Measurements from ENCODE around the gene CDX4. TPM values are rescaled to one million over a fixed set of nuclear protein-coding genes. Genes with fewer than 3 reads are reported as not detected.
"Not testable (repeated sequence)": the region's sequence is repeated elsewhere in the genome, so short reads cannot be mapped to it uniquely, and the experiment has no call there.

CDX4 gene
- total and polyA plus RNA-seq, 4 donors = not detected

DNA sequence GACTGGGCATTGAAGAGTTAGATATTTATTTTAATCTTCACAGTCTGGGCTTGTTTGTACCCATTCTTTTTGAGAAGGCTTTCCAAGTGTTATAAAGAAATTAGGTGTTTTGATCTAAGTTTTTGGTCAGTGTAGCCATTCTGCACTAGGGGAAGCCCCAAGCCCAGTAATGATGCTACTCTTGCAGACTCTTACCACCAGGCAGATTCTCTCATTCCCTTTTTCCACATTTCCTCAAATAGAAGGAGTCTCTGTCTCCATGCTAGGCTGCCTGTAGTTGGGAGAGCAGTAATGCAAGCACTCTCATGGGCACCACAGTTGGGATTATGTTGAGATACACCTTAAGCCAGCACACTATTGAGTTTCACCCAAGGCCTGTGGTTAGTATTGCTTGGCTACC is 21.5 kb downstream of the CDX4 start:
- Histone ChIP-seq H3K27me3 (ENCODE audit: control insufficient read depth, insufficient read depth, low read length) (peaks cover 2% of the 10 kb centered on the region), H3K4me3 (ENCODE audit: low read depth, low read length) (no peak overlapping the region), H3K9me3 (ENCODE audit: control insufficient read depth, insufficient read depth, low read length) (no peaks in the 10 kb centered on the region), H3K4me1 (ENCODE audit: control insufficient read depth, insufficient read depth, low read length) (no peaks in the 10 kb centered on the region), H3K27ac (ENCODE audit: low read depth, low read length) (no peak overlapping the region), H3K36me3 (ENCODE audit: control insufficient read depth, insufficient read depth, low read length) (no peaks in the 10 kb centered on the region)
- no peak for DNase-seq (ENCODE audit: low read depth in 4 of 6, low spot score in 6 of 6)

DNA sequence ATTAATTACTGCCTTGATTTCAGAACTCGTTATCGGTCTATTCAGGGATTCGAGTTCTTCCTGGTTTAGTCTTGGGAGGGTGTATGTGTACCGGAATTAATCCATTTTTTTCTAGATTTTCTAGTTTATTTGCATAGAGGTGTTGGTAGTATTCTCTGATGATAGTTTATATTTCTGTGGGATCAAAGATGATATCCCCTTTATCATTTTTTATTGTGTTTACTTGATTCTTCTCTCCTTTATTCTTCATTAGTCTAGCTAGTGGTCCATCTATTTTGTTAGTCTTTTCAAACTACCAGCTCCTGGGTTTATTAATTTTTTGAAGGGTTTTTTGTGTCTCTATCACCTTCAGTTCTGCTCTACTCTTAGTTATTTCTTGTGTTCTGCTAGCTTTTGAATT is 32.1 kb downstream of the CDX4 start:
- no peaks in the 10 kb centered on the region for H3K36me3 ChIP-seq (ENCODE audit: control insufficient read depth, insufficient read depth, low read length)
- no peak overlapping the region for H3K27ac ChIP-seq (ENCODE audit: low read depth, low read length)
- H3K27me3 ChIP-seq (ENCODE audit: control insufficient read depth, insufficient read depth, low read length) = no peaks in the 10 kb centered on the region
- H3K9me3 ChIP-seq (ENCODE audit: control insufficient read depth, insufficient read depth, low read length) = peaks cover 3% of the 10 kb centered on the region
- no peak overlapping the region for H3K4me3 ChIP-seq (ENCODE audit: low read depth, low read length)
- peak in 1 of 6 donors; percentile 46 for DNase-seq (ENCODE audit: low read depth in 4 of 6, low spot score in 6 of 6)
- no peaks in the 10 kb centered on the region for H3K4me1 ChIP-seq (ENCODE audit: control insufficient read depth, insufficient read depth, low read length)
- no CpG with 5 or more reads among the region's 4 CpGs for WGBS (ENCODE audit: insufficient coverage)

DNA sequence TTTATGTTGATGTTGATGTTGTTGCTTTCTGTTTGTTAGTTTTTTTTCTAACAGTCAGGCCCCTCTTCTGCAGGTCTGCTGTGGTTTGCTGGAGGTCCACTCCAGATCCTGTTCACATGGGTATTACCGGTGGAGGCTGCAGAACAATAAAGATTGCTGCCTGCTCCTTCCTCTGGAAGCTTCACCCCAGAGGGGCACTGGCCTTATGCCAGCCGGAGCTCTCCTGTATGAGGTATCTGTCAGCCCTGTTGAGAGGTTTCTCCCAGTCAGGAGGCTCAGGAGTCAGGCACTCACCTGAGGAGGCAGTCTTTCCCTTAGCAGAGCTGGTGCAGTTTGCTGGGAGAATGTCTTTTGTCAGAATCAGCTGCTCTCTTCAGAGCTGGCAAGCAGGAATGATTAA is 34.7 kb downstream of the CDX4 start:
- DNase-seq (ENCODE audit: low read depth in 4 of 6, low spot score in 6 of 6) = no peak
- Histone ChIP-seq H3K27ac (ENCODE audit: low read depth, low read length) (no peak overlapping the region), H3K4me3 (ENCODE audit: low read depth, low read length) (no peak overlapping the region), H3K4me1 (ENCODE audit: control insufficient read depth, insufficient read depth, low read length) (no peaks in the 10 kb centered on the region), H3K27me3 (ENCODE audit: control insufficient read depth, insufficient read depth, low read length) (no peaks in the 10 kb centered on the region), H3K9me3 (ENCODE audit: control insufficient read depth, insufficient read depth, low read length) (peaks cover 3% of the 10 kb centered on the region), H3K36me3 (ENCODE audit: control insufficient read depth, insufficient read depth, low read length) (no peaks in the 10 kb centered on the region)
- 46% methylated on average over 2 of the region's 2 CpGs for WGBS (ENCODE audit: insufficient coverage)

DNA sequence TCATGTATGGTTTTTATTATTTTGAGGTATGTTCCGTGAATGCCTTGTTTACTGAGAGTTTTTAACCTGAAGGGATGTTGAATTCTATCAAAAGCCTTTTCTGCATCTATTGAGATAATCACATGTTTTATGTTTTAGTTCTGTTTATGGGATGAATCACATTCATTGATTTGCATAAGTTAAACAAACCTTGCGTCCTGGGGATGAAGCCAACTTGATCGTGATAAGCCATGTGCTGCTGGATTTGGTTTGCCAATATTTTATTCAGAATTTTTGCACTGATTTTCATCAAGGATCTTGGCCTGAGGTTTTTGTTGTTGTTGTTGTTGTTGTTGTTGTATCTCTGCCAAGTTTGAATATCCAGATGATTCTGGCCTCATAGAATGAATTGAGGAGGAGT is 43.8 kb downstream of the CDX4 start:
- 80% methylated on average over 1 of the region's 3 CpGs for WGBS (ENCODE audit: insufficient coverage)
- peak in 1 of 6 donors; percentile 30 for DNase-seq (ENCODE audit: low read depth in 4 of 6, low spot score in 6 of 6)
- no peaks in the 10 kb centered on the region for H3K27me3 ChIP-seq (ENCODE audit: control insufficient read depth, insufficient read depth, low read length)

DNA sequence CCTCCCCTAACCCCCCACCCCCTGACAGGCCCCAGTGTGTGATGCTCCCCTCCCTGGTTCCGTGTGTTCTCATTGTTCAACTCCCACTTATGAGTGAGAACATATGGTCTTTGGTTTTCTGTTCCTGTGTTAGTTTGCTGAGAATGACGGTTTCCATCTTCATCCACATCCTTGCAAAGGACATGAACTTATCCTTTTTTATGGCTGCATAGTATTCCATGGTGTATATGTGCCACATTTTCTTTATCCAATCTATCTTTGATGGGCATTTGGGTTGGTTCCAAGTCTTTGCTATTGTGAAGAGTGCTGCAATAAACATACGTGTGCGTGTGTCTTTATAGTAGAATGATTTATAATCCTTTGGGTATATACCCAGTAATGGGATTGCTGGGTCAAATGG is 45.3 kb downstream of the CDX4 start:
- not testable (repeated sequence) for H3K4me1 ChIP-seq (ENCODE audit: control insufficient read depth, insufficient read depth, low read length); H3K36me3 ChIP-seq (ENCODE audit: control insufficient read depth, insufficient read depth, low read length); H3K27ac ChIP-seq (ENCODE audit: low read depth, low read length); H3K27me3 ChIP-seq (ENCODE audit: control insufficient read depth, insufficient read depth, low read length); DNase-seq (ENCODE audit: low read depth in 4 of 6, low spot score in 6 of 6); H3K9me3 ChIP-seq (ENCODE audit: control insufficient read depth, insufficient read depth, low read length); H3K4me3 ChIP-seq (ENCODE audit: low read depth, low read length)
- WGBS (ENCODE audit: insufficient coverage) = no CpG with 5 or more reads among the region's 4 CpGs

More for the DNA sequence above, 43.8 kb downstream of the CDX4 start:
- Histone ChIP-seq H3K27ac (ENCODE audit: low read depth, low read length) (no peak overlapping the region), H3K4me3 (ENCODE audit: low read depth, low read length) (no peak overlapping the region), H3K36me3 (ENCODE audit: control insufficient read depth, insufficient read depth, low read length) (no peaks in the 10 kb centered on the region), H3K9me3 (ENCODE audit: control insufficient read depth, insufficient read depth, low read length) (peaks cover 3% of the 10 kb centered on the region), H3K4me1 (ENCODE audit: control insufficient read depth, insufficient read depth, low read length) (no peaks in the 10 kb centered on the region)

Small RNA genes lying within 50 kb of the gene (small RNA-seq; reads per million reads assigned to genes)
- gene MORF4L1P6 (ENCODE audit: low replicate concordance) = not detected
- gene RNU6-1044P (ENCODE audit: low replicate concordance) = not detected

Other genes starting within 250 kb of the CDX4 start
- gene NAP1L2, start 232.2 kb upstream of the CDX4 start, total RNA-seq = 10 to 100 TPM; 18.0 to 57.0 TPM
- 10 to 100 TPM; 74.7 to 92.4 TPM for gene NAP1L2, start 232.2 kb upstream of the CDX4 start, polyA plus RNA-seq (ENCODE audit: insufficient read length in 2 of 2)
- gene CHIC1, start 116.1 kb downstream of the CDX4 start, total RNA-seq = 10 to 100 TPM; 11.9 to 34.9 TPM
- 10 to 100 TPM; 11.5 to 15.1 TPM for gene CHIC1, start 116.1 kb downstream of the CDX4 start, polyA plus RNA-seq (ENCODE audit: insufficient read length in 2 of 2)